HPDE6-E6E7 (cell line): Measurements from ENCODE around the gene MAPKAP1.

Experiments
- DNase-seq: peaks from one replicate; pipeline ENCODE4 v3.0.0; 2011; ENCODE audit warnings: missing footprints; ENCODE audit errors: extremely low spot score

MAPKAP1 gene

DNA sequence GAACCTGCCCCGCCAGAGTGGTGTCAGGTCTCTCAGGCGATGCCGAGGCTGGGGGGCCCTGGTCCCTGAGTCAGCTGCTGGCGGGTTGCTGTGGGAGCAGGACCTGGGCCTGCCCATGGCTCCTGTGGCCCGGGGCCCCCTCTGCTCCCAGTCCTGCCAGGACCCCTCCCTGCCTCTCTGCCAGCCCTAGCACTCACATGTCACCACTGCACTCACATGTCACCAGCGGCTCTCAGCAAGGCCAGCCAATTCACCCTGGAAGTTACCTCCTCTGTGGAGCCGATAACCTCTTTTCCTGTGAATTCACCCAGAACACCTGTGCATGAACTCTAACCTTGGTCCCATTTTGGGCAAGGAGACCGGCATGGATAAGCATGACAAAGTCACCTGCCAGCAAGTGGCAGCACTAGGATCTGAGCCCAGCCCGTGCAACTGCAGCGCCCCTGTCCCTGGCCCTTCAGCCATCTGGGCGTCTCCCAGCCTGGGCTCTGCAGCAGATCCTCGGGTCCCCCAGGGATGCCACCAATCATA, 275.2 kb downstream of the MAPKAP1 start:
- DNase-seq: no peak

DNA sequence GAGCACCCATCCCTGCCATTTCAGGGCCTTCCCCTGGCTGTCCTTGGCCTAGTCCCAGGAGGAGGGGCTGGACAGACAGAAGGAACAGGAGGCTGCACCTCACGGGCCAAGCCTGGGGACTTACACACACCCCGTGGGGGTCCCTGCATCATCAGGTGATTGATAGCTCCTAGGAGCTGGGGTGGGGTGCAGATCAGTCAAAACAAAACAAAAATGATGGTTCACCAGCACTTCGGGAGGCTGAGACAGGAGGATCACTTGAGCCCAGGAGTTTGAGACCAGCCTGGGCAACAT, 276.0 kb downstream of the MAPKAP1 start:
- DNase-seq: no peak

DNA sequence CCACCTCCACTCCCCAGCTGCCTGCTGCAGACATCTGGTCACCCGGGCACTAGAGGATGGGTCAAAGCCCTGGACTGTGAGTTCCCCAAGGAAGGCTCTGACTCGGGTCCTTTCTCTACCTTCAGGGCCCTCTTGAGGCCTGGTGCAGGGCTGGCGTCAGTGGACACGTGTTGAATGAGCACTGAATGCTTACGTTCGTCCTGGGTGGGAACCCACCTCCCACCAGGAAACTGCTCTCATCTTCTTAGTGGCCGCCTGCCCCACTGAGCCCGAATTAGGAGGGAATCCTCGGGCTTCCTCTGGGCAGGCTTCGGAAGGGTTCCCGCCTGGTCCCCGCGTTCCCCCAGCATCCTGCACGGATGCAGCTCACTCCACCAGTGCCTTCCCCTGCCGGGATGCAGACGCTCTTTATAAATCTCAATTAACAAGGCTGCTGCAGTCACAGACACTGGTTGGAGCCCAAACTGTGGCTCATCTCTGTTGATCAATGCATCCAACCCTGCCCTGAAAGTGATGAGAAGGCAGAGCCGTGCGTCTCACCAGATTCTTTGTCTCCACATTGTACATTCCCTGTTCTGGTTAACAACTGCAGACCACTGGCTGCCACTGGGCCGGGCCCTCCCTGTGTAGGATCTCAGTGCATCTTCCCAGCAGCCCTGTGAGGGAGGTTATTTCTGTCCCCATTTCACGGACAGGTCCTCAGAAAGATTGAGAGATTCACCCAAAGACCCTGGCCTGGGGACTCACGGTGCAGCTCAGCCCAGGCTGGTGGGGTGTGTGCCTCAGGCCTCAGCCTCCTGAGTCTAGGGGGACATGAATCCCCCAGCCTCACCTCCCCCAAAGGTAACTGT, 276.6 kb downstream of the MAPKAP1 start:
- no peak for DNase-seq

DNA sequence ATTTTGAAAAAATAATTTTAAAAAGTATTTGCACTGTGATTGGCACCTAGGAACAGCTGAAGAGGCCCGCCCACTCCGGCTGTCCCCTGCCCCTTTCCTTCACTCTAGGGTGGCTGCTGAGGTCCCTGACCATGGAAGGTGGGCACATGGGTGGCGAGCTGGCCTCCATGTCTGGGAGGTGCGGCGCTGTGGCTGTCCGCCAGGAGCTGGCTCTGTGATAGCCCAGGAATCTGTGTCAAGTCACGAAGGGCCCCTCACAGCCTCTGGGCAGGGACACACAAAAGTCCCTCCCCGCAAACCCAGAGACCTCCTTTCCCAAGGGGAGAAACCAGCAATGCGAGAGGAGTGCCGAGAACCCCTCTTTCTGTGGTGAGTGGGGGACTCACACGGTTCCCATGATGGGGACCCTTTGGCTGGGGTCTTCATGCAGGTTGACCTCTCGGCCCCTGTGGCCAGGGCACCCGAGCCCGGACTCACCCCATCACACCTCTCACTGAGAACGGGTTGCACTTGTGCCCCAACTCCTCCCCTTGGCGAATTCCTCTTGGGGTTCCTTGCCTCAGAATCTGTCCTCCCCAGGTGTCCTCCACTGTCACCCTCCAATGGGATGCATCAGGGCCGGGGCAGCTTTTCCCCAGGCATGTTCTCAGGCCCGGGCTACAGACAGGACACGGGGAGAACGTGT, 277.4 kb downstream of the MAPKAP1 start:
- DNase-seq: no peak

DNA sequence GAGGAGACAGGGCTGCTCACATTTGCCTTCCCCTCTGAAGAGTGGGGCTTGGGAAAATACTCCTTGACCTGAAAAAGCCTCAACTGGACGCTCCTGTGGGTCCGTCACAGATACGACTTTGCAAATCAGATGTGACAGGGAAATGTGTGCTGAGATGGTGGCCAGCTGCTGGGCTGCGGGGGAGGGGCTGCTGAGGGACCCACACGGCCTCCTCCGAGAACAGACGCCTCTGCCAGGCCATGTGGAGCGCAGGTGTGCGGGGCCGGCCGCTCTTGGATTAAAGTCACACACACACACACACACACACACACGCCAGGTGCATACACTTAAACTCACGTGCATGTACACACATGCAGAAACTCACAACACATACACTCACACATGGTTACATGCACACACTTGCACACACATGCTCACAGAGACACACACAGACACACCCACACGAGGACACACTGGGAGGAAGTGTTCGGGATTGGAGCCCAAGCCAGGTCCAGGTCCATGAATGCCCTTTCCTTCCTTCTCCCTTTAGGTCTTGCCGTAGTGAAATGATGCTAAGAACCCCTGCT, 278.0 kb downstream of the MAPKAP1 start:
- DNase-seq: no peak

DNA sequence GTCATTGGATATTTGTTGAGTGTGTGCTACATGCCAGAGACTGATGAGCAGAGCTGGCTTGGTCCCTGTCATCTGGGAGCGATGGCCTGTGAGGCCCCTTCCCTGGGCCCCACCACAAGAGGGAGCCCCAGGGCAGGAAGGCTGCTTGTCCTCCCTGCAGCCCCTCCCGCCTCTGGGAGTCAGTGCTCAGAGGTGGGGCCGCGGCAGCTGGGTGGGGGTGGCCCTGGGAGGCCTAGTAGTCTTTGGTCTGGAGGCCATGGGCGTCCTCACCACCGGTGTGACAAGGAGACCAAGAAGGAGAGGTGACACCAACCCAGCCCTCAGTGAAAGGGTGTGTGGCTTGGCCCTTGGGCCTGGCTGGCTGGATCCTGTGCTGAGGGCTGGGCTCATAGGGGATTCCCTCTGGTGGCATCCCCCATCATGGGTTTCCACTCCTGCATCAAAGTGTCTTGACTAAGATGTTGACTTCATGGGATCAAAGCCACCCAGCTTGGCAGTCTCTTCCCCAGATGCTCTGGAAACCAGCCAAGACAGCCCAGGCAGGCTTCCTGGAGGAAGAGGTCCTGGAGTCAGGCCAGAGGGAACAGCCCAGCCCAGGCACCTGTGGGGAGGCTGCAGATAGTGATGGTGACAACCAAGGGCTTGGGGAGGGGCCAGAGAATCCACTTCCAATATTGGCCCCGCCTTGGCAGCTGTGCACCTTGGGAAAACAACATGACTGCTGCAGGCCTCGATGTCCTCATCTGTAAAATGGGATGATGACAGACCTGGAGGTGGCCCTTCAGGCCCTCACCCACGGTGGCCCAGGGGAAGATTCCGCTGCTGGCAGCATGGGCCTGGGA, 278.7 kb downstream of the MAPKAP1 start:
- no peak for DNase-seq

DNA sequence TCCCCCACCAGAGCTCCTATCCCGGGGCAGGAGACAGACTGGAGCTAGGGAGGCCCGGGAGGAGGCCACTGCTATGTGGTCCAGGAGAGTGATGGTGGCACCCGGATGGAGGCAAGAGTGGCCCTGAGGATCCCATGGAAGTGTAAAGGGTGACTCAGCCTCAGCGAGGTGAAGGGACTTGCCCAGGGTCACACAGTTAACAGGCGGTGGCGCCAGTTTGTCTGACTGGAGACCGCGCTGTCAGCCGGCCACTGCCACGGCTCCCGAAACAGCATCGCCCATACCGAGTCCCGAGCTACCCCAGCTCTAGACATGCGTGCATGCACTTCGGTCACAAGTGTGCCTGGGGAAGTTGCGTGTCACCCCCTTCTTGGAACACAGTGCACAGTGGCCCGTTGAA, 279.5 kb downstream of the MAPKAP1 start:
- no peak for DNase-seq

DNA sequence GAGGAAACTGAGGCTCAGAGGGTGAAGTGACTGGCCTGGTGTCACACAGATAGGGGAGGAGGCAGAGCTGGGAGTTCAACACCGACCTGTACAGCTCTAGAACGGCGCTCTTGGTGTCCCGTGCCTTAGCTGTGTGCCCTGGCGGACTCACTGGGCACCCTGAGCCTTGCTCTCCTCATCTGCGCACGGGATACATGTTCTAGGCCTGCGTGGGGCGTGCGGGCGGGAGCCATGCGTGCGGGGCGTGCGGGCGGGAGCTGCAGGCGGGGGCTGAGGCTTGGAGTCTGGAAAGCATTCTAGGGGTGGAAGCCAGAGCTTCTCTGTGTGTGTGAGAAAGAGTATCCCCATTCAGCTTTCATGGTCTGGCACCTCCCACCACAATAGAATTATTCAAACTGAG, 280.1 kb downstream of the MAPKAP1 start:
- no peak for DNase-seq

DNA sequence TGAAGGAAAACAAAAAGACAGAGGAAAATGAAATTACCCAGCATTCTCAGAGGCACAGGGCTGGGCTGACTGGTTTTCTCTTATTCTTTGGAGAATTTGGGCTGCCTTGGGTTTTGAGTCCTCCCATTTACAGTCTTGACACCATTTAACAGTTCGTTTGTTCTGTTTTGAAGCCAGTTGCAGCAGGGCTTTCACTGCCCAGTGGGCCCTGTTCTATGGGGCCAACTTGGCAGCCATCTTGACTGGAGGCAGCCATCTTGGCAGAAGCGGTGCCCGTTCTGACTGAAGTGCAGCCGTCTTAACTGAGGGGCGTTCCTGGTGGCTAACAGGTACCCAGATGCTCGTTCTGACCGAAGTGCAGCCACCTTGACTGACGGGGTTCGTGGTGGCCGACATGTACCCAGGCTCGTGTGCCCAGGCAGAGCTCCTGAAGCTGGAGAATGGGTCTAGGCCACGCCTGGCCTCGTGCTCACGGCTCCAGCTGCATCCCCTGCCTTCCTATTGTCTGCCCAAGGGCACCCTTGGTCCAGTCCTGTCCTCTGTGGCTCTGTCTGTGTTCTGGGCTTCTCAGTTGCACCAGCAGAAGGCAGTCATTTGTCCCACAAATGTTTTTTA, 281.0 kb downstream of the MAPKAP1 start:
- DNase-seq: no peak

DNA sequence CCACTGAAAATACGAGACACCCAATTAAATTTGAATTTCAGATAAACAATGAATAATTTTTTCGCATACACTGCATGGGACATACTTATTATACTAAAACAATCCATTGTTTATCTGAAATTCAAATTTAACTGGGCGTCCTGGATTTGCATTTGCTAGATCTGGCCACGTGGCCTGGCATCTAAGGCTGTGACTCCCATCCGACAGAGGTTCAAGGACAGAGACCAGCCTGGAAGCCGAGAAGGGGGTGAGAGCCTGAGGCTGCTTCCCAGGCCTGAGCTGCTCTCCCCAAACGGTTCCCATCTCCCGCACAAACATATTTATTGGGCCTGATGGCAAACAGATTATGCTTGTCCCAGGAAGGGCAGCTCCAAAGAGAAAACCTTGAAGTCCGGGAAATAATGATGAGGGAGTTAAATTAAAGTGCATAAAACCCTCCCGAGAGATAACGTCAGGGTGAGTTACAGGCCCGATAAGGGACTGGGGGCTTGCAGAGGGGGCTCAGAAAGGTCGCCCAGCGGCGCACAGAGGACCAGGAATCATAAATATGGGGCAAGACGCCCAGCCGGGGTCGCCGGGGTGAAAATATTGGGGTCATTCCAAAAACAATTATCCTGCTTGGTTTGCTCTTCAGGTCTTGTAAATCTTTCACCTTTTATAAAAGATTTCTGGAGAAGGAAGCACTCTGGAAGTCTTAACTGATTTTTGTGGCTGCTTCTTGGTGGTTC, 281.7 kb downstream of the MAPKAP1 start:
- no peak for DNase-seq

DNA sequence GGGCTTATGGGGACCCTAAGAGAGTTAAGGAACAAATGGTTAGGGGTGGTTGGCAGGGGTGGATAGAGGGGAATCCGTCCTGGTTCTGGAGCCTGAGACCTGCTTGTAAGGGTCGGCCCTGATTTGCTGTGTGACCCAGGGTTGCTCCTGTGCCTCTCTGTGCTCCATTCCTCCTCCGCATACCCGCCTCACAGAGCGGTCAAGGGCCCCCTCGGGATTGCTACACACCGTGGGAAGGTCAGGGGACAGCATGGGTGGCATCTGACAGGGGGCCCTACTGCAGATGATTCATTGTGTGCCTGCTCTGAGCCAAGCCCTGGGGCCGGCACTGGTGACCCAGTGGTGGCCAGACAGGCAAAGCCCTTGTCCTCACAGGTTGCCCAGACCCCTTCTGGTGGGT, 283.0 kb downstream of the MAPKAP1 start:
- DNase-seq: no peak

DNA sequence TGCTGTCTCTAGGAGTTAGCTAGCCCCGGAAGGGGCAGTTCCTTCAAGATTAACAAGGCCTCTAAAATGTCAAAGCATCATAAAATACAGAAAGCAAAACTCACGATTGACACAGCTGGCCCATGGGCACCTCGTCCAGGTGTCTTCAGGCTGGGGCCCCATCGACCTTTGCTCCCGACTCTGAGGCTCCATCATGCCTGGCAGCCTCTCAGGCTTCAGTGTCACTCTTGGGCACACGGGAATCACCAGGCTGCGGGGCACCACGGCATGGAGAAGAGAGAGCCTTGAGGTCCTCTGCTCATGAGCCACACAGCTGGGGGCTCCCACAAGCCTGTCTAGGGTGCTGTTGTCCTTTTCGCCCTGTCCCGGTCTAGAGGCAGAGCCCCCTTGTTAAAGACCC, 284.2 kb downstream of the MAPKAP1 start:
- DNase-seq: no peak

DNA sequence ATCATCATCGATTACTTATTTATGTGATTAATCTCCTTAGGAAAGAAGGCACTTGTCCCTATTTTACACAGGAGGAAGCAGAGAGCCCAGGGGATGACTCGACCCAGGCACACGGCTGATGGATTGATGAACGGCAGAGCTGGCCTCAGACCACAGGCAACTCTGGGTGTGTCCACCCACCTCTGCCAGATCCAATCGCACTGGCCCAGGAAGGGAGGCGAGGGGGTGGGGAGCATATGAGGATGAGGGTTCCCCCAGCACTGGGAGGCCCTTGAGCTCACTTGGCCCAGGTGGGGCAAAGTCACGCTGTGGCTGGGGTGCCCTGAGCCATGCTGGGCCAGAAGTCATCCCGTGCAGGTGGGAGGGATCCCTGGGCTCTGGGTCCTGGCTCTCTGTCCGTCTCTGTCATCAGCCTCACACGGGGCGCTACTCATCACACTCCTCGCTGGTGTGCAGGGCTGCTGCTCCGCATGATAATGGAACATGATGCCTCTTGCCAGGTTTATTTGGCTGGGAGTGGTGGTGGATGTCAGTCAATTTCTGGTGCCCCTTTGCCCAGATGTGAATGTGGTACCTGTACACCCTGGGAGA, 285.3 kb downstream of the MAPKAP1 start:
- DNase-seq: no peak

DNA sequence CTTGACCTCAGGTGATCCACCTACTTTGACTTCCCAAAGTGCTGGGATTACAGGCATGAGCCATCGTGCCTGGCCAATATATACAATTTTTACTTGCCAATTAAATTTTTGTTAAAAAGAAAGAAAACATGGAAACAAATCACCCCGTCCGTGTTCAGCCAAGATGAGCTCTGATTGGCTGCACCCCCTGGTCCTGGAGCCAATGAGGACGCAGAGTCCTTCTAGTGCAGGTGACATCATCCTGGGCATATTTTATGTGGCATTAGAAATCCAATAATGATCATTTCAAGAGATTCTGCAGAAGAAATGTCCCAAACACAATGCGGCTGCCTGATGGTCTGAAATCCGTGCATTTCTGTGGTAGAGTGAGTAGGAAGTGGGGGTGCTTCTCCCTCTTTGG, 285.8 kb downstream of the MAPKAP1 start:
- DNase-seq: no peak

DNA sequence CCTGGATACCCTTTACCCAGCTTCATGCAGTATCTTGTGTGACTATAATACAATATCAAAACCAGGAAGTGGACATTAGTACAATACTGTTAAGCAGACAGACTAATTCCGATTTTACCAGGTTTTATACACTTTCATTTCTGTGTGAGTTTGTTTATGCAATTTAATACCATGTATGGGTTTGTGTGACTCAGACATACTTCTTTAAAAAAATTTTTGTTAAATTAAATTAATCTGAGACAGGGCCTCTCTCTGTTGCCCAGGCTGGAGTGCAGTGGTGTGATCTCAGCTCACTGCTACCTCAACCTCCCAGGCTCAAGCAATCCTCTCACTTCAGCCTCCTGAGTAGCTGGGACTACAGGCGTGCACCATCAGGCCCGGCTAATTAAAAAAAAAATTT, 288.6 kb downstream of the MAPKAP1 start:
- DNase-seq: no peak

DNA sequence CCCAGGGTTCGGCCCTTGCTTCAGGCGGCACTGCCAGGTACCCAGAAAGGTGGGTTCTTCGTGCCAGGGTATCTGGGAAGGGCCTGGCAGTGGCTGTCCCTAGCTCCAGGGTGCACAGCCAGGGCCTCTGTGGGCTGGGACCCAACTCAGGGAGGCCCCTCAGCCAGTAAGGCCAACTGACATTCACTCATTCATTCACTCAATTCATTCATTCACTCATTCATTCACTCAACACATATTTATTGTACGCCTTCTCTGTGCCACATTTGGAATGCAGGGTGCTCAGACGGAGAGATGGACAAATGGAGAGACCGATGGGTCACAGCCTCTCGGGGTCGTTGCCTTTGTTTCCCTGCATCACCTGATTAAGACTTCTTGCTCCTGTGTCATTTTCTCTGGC, 290.5 kb downstream of the MAPKAP1 start:
- DNase-seq: no peak

DNA sequence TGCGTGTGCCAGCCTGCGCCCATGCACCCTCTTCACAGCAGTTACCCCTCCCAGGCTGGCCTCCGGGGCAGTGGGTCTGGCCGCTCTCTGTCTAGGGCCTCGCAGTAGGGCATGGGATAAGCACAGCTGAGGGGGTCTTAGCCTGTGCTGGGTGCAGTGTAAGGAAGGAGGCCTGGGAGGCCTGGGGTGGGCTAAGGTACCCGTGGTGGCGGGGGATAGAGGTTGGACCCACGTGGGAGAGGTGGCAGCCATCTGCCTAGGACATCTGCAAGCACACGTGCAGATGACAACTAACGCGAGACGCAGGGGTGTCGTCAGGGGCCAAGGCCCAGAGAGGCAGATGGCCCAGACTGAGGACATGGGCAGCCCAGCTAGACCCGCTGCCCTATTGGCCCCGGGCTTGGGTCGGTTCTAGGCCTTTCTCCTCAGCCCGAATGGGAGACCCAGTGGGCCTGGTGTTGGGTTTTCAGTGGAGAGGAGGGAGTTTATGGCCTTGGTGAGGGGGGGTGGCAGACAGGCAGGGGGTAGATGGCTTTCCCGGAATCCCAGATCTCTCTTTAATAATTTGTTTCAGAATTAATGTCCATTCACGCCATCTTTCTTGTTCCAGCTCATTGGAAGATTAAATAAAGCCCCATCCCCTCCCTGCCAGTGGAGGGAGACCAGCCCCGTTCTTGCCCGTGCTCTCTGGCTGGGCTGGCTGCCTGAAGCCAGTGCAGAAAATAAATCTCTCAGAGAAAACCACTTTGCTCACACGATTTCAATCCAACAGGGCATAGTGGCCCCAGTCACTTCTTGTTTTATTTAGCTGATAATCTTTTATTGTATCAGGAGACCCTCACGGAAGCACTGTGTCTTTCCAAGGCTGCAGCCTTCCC, 291.2 kb downstream of the MAPKAP1 start:
- DNase-seq: no peak

DNA sequence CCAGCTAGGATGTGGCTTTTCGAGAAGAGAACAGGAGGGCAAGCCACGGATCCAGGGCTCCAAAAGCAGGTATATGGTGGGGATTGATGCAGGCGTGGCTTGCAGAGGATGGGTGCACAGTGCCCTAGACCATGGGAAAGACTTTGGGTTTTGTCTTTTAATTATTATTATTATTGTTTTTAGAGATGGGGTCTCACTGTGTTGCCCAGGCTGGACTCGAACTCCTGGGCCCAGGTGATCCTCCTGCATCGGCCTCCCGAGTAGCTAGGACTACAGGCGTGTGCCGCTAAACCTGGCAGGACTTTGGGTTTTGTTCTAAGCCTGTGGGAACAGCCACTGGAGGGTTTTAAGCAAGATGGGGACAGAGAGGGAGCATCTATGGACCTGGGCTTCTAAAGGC, 293.4 kb downstream of the MAPKAP1 start:
- DNase-seq: no peak

DNA sequence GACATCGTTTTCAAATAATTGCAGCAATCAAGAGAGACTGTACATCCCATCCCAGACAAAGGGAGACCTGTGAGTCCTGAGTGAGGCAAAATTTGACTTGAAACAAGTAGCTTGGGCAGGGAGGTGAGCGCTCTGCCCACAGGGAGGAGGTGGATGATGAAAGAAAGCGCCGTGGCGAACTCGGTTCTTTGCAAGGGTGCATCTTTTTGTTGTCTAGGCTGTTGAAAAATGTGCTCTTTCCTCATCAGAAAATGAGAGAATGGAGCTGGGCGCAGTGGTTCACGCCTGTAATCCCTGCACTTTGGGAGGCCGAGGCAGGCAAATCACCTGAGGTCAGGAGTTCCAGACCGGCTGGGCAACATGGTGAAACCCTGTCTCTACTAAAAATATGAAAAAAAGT, 294.8 kb downstream of the MAPKAP1 start:
- no peak for DNase-seq
